K562 (cell line): ENCODE results near the gene DET1. TPM values are rescaled to one million over a fixed set of nuclear protein-coding genes. Genes with fewer than 3 reads are reported as not detected.

Experiments used
- ATAC-seq: fragments of 200-7000 bp; cut with Tn5 transposase; 3 replicates; pipeline ENCODE4 v1.9.1; 2020; ENCODE audit warnings: moderate library complexity
- BruUV-seq: library from RNA; stranded (reverse); fragments of 400-500 nt; replicated peaks from 2 replicates; lab custom pipeline; 2021; lab: Mats Ljungman, UMichigan
- CTCF ChIA-PET: fragments of 300-600 bp; formaldehyde crosslinking; extraction: SDS; loops from one replicate; lab custom pipeline; 2021; ENCODE audit warnings: low intra/inter-chr PET ratio; lab: Yijun Ruan, JAX
- POLR2A ChIA-PET: fragments of 300-600, 350-650 bp; sonication (Branson Sonifier 250); formaldehyde crosslinking; extraction: SDS; loops from one replicate; lab custom pipeline; 2021; ENCODE audit warnings: antibody characterized with exemption, inconsistent platforms; lab: Yijun Ruan, JAX
- DNase-seq, 4 experiments: peaks; one replicate each; pipeline versions ENCODE4 v3.0.0 to v3.0.0-alpha.2; 2011 to 2018; ENCODE audit warnings: low spot score in 3 of 4, mixed read lengths in 3 of 4; ENCODE audit errors: extremely low read depth in 1 of 4
- FAIRE-seq: peaks from 2 replicates; lab custom pipeline; 2011; peaks lifted over from hg19 to GRCh38; lab: Jason Lieb, UNC
- H2AFZ ChIP-seq: 2 replicates; pipeline ENCODE4 v1.6.0; 2011; ENCODE audit warnings: low read depth, low read length, control low read depth, inconsistent platforms
- H3K27ac ChIP-seq: fragments of 200-600 bp; 3 replicates; pipeline ENCODE4 v1.8.0; 2011; ENCODE audit warnings: low read depth, mild to moderate bottlenecking, control low read depth, inconsistent platforms, low read length, moderate library complexity, mixed read lengths; ENCODE audit errors: extremely low read depth
- H3K27me3 ChIP-seq, 2 experiments: fragments of 300-600 bp in 1 of 2; 2 replicates in 1 of 2; 3 replicates in 1 of 2; pipeline versions ENCODE4 v1.6.0 to v1.8.0; 2011; ENCODE audit warnings: inconsistent platforms in 2 of 2, low read length in 2 of 2, mild to moderate bottlenecking in 1 of 2, mixed read lengths in 1 of 2, moderate library complexity in 1 of 2; ENCODE audit not compliant: control insufficient read depth in 2 of 2, insufficient read depth in 2 of 2
- H3K36me3 ChIP-seq: fragments of 300-600 bp; 3 replicates; pipeline ENCODE4 v1.8.0; 2011; ENCODE audit warnings: mild to moderate bottlenecking, low read length, inconsistent platforms; ENCODE audit not compliant: control insufficient read depth, insufficient read depth
- H3K4me1 ChIP-seq, 2 experiments: fragments of 200-600 bp in 1 of 2; replicated peaks in 1 of 2; 2 replicates in 1 of 2; 3 replicates in 1 of 2; pipeline versions ENCODE4 v1.5.1 to v1.8.0; 2011; ENCODE audit warnings: inconsistent platforms in 2 of 2, low read length in 2 of 2, mild to moderate bottlenecking in 1 of 2, mixed read lengths in 1 of 2, moderate library complexity in 1 of 2; ENCODE audit not compliant: control insufficient read depth in 2 of 2, insufficient read depth in 2 of 2
- H3K4me2 ChIP-seq: 2 replicates; pipeline ENCODE4 v1.6.1; 2011; ENCODE audit warnings: low read length, control low read depth, inconsistent platforms, mixed read lengths; ENCODE audit not compliant: insufficient read depth
- H3K4me3 ChIP-seq: fragments of 200-600 bp; sonication (generic), shearing (Covaris generic); 2 replicates; pipeline ENCODE4 v1.5.1; 2016; ENCODE audit warnings: control low read depth, inconsistent platforms
- H3K79me2 ChIP-seq: fragments of 200-600 bp; 3 replicates; pipeline ENCODE4 v1.8.0; 2011; ENCODE audit warnings: low read length, inconsistent platforms; ENCODE audit not compliant: control insufficient read depth, insufficient read depth
- H3K9ac ChIP-seq, 2 experiments: 2 replicates each; pipeline versions ENCODE4 v1.6.0 to v1.6.1; 2011; ENCODE audit warnings: low read depth in 2 of 2, low read length in 2 of 2, control low read depth in 1 of 2, inconsistent platforms in 1 of 2, mild to moderate bottlenecking in 1 of 2, mixed read lengths in 1 of 2; ENCODE audit not compliant: insufficient read depth in 1 of 2
- H3K9me1 ChIP-seq: one replicate; pipeline ENCODE4 v1.6.0; 2011; ENCODE audit warnings: inconsistent platforms, mild to moderate bottlenecking, low read length, moderate library complexity; ENCODE audit not compliant: control insufficient read depth, insufficient read depth
- H3K9me3 ChIP-seq: replicated peaks from 2 replicates; pipeline ENCODE4 v1.5.1; 2011; ENCODE audit warnings: low read depth, low read length, inconsistent platforms; ENCODE audit not compliant: control insufficient read depth, insufficient read depth
- H4K20me1 ChIP-seq: replicated peaks from 2 replicates; pipeline ENCODE4 v1.6.1; 2011; ENCODE audit warnings: low read length, inconsistent platforms, mixed read lengths; ENCODE audit not compliant: control insufficient read depth, insufficient read depth
- AFF1 ChIP-seq, 2 experiments: fragments of 450-650 bp; IDR thresholded peaks; 2 replicates each; pipeline ENCODE4 v1.6.1; 2018; ENCODE audit warnings: mild to moderate bottlenecking in 2 of 2, low read depth in 1 of 2; ENCODE audit not compliant: partially characterized antibody in 2 of 2
- BRF2 ChIP-seq: IDR thresholded peaks from 3 replicates; pipeline ENCODE4 v1.6.1; 2011; ENCODE audit warnings: borderline replicate concordance, mild to moderate bottlenecking; ENCODE audit not compliant: insufficient read length, insufficient read depth
- CREM ChIP-seq: IDR thresholded peaks from 2 replicates; pipeline ENCODE4 v1.6.1; 2014; ENCODE audit warnings: antibody characterized with exemption, low read depth
- DLX4 ChIP-seq: fragments of 250-450 bp; sonication (Bioruptor Pico); IDR thresholded peaks from 2 replicates; pipeline ENCODE4 v1.6.1; 2021; ENCODE audit warnings: mild to moderate bottlenecking
- GABPB2 ChIP-seq: fragments of 250-450 bp; sonication (Bioruptor Pico); conservative IDR thresholded peaks from 2 replicates; pipeline ENCODE4 v1.5.1; 2021; ENCODE audit warnings: mild to moderate bottlenecking
- HNRNPLL ChIP-seq: fragments of 200-400 bp; formaldehyde crosslinking; IDR thresholded peaks from 2 replicates; pipeline ENCODE4 v1.6.1; 2017; ENCODE audit warnings: low read length, low read depth, mild to moderate bottlenecking; ENCODE audit not compliant: poor library complexity, severe bottlenecking
- PHF20 ChIP-seq: fragments of 450-650 bp; IDR thresholded peaks from 2 replicates; pipeline ENCODE4 v1.6.1; 2018; ENCODE audit not compliant: partially characterized antibody
- RBM25 ChIP-seq: fragments of 200-400 bp; formaldehyde crosslinking; IDR thresholded peaks from 2 replicates; pipeline ENCODE4 v1.6.1; 2018; ENCODE audit warnings: low read length, low read depth, moderate library complexity; ENCODE audit not compliant: severe bottlenecking
- TBP ChIP-seq: optimal IDR thresholded peaks from 2 replicates; pipeline ENCODE3; 2011; ENCODE audit warnings: low read depth, low read length, improper control_type of control experiment
- THRA ChIP-seq: fragments of 450-650 bp; IDR thresholded peaks from 2 replicates; pipeline ENCODE4 v1.6.1; 2017; ENCODE audit warnings: mild to moderate bottlenecking, moderate library complexity
- ZNF143 ChIP-seq: sonication (generic); formaldehyde crosslinking; IDR thresholded peaks from 2 replicates; pipeline ENCODE4 v1.9.0; 2022; ENCODE audit warnings: mild to moderate bottlenecking, missing genetic modification reagents
- ZNF41 ChIP-seq: fragments of 250-450 bp; sonication (Bioruptor Pico); conservative IDR thresholded peaks from 2 replicates; pipeline ENCODE4 v1.4.0; 2020; ENCODE audit warnings: mild to moderate bottlenecking
- ZNF778 ChIP-seq: fragments of 450-650 bp; formaldehyde crosslinking; IDR thresholded peaks from 2 replicates; pipeline ENCODE4 v1.4.0; 2020; ENCODE audit warnings: mild to moderate bottlenecking, moderate library complexity
- WGBS: fragments of 100-300 bp; shearing (Covaris generic); methylation state at CpG from one replicate; pipeline ENCODE4 v1.1.6; 2016; ENCODE audit warnings: low coverage, mixed read lengths; ENCODE audit not compliant: insufficient coverage; ENCODE audit errors: missing lambda C conversion rate; 5-methylcytosine and 5-hydroxymethylcytosine counted together
- in situ Hi-C: fragments of 300-500 bp; cut with MboI; formaldehyde crosslinking; loops from 4 replicates; pipeline ENCODE4 v1.15.0; 2018; ENCODE audit warnings: inconsistent platforms, mixed read lengths
- intact Hi-C: fragments of 100-400 bp; cut with micrococcal nuclease; formaldehyde crosslinking; loops from 2 replicates; pipeline ENCODE4 v1.14.2; 2022
- polyA plus RNA-seq, 8 experiments: library from polyadenylated mRNA; depleted of rRNA in 4 of 8; stranded (reverse) in 5 of 8; unstranded in 3 of 8; fragments of >200 nt; fragmentation: Nextera tagmentation in 2 of 8; fragmentation: Illumina TruSeq in 1 of 8; extraction: Ambion mirVana in 2 of 8; extraction: Trizol in 1 of 8; gene quantifications; 2 replicates each; pipeline versions ENCODE4 v1.2.1 to v1.2.3, GENCODE V29; 2011 to 2014; ENCODE audit warnings: inconsistent platforms in 1 of 8, missing spikeins in 1 of 8
- total RNA-seq, 7 experiments: library from RNA; depleted of rRNA in 6 of 7; stranded (reverse); fragments of >200 nt in 6 of 7; fragmentation: Illumina TruSeq in 2 of 7; extraction: Trizol in 2 of 7; gene quantifications; 2 replicates each; pipeline versions ENCODE4 v1.2.1 to v1.2.3, GENCODE V29; 2011 to 2021; ENCODE audit warnings: low replicate concordance in 1 of 7
- TF ChIP-seq, protein P1 (sequence below): sonication (generic); formaldehyde crosslinking; IDR thresholded peaks from 2 replicates; pipeline ENCODE4 v1.9.0; 2022; ENCODE audit warnings: mild to moderate bottlenecking, missing genetic modification reagents

DET1 gene
- total and polyA plus RNA-seq, 9 of the 15 experiments (the other 6 are each of a cell fraction or from before 2014, with no cell fraction given): 4.2 to 8.1 (median 6.0) TPM

- ATAC-seq (no peak), DNase-seq (no peak), FAIRE-seq (no peak)
- H3K4me1 ChIP-seq: peaks cover 4 to 10% of the 10 kb centered on the region in 2 experiments; a peak in 4 of 5 replicates
- ChIA-PET POLR2A (no interaction called here), CTCF (no interaction called here)
- peaks cover 6 to 21% of the 10 kb centered on the region in 2 experiments; a peak in 4 of 5 replicates for H3K27me3 ChIP-seq
- BruUV-seq: no TSS peak
- H3K9me3 ChIP-seq: no peaks in the 10 kb centered on the region
- in situ Hi-C loops: no loop called here
- no peak overlapping the region for H3K27ac ChIP-seq
- WGBS: 8% methylated on average over 7 of the region's 7 CpGs
- H3K4me3 ChIP-seq: no peak overlapping the region
- no peak overlapping the region for H3K4me2 ChIP-seq
- H2AFZ ChIP-seq: no peak overlapping the region
- 0 out of 2 replicates have a peak, but pooled peaks cover 6% of the 10 kb centered on the region for H4K20me1 ChIP-seq
- no peaks in the 10 kb centered on the region for H3K36me3 ChIP-seq
- no peaks in the 10 kb centered on the region for H3K79me2 ChIP-seq
- no peaks in the 10 kb centered on the region for H3K9me1 ChIP-seq
- intact Hi-C loops: no loop called here
- no peak overlapping the region for H3K9ac ChIP-seq
- TF ChIP-seq BRF2 (no peak), RBM25 (no peak), DLX4 (CRISPR knock-in tag) (no peak), GABPB2 (CRISPR knock-in tag) (no peak), CREM (no peak), ZNF41 (no peak), TBP (no peak), ZNF143 (CRISPR knock-in tag) (no peak), PHF20 (no peak), AFF1 (IDR thresholded peaks at IDR 0.05; ENCODE audit: low read depth in 1 of 2, partially characterized antibody in 2 of 2) (no peak), THRA (no peak), HNRNPLL (no peak), ZNF778 (CRISPR knock-in tag) (no peak)
- TF ChIP-seq, protein P1, sequence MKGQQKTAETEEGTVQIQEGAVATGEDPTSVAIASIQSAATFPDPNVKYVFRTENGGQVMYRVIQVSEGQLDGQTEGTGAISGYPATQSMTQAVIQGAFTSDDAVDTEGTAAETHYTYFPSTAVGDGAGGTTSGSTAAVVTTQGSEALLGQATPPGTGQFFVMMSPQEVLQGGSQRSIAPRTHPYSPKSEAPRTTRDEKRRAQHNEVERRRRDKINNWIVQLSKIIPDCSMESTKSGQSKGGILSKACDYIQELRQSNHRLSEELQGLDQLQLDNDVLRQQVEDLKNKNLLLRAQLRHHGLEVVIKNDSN: no peak
These were observed 24.8 kb upstream of the DET1 start for GRCh38 chr15:88571153-88571851.
